K562 (cell line): Measurements from ENCODE around the gene TRIM65.

Experiments
- JUN ChIP-seq, 2 experiments: sonication (generic) in 1 of 2; formaldehyde crosslinking in 1 of 2; IDR thresholded peaks; 2 replicates each; pipeline versions ENCODE4 v1.6.1 to v1.8.0; 2012 to 2022; ENCODE audit warnings: borderline replicate concordance in 2 of 2, mild to moderate bottlenecking in 2 of 2, improper control_type of control experiment in 1 of 2, low read depth in 1 of 2, low read length in 1 of 2, missing genetic modification reagents in 1 of 2
- KLF10 ChIP-seq: fragments of 250-450 bp; sonication (Bioruptor Pico); IDR thresholded peaks from 2 replicates; pipeline ENCODE4 v1.6.1; 2021; ENCODE audit warnings: matching md5 sums
- POLR2AphosphoS5 ChIP-seq: IDR thresholded peaks from 2 replicates; pipeline ENCODE4 v1.6.1; 2011; ENCODE audit warnings: mild to moderate bottlenecking, low read depth, low read length, moderate library complexity; ENCODE audit not compliant: control insufficient read depth, insufficient read depth
- RNF2 ChIP-seq: sonication (generic); IDR thresholded peaks from 2 replicates; pipeline ENCODE4 v1.6.1; 2016
- TRIM24 ChIP-seq, 2 experiments: fragments of 450-650 bp; IDR thresholded peaks; 2 replicates each; pipeline ENCODE4 v1.6.1; 2016
- TRIM28 ChIP-seq: fragments of 450-650 bp; IDR thresholded peaks from 2 replicates; pipeline ENCODE4 v1.6.1; 2017
- TF ChIP-seq, protein P1 (sequence below): fragments of 200-600 bp; sonication (generic); IDR thresholded peaks from one replicate; pipeline ENCODE4 v1.6.1; 2012; ENCODE audit warnings: mild to moderate bottlenecking, low read depth, low read length, inconsistent platforms

DNA sequence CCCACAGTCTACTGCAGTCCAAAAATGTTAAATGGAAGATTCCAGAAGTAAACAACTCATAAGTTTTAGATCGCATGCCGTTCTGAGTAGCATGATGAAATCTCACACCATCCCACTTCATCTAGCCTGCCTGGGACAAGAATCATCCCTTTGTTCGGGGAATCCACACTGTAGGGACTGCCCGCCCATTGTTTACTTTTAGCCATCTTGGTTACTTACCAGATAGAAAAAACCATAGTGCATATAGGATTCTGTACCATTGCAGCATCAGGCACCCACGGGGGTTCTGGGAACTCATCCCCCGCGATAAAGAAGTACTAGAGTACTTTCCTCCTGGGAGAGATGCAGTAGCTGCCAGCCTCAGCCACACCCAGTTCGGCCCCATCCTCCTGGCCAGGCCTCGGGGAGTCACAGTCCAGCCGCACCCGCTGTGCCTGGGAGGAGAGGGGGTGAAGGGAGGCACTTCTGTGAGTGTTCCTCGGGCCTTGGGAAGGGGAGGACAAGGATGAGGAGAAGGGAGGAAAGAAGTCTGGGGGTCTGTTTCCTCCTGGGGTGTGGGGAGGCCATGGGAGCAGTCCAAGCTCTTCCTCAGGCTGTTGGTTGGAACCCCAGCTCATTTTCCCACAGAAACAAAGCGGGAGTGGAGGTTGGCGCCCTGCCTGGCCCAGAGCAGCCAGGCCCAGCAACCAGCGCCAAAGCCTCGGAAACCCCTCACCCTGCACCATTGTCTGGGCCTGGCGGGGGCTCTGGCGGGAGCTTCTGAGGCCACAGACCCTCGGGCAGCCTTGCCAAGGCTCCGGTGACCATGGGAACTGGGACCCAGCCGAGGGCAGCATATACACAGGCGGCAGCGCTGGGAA lies 27.2 kb downstream of the TRIM65 start:
- TF ChIP-seq, protein P1, sequence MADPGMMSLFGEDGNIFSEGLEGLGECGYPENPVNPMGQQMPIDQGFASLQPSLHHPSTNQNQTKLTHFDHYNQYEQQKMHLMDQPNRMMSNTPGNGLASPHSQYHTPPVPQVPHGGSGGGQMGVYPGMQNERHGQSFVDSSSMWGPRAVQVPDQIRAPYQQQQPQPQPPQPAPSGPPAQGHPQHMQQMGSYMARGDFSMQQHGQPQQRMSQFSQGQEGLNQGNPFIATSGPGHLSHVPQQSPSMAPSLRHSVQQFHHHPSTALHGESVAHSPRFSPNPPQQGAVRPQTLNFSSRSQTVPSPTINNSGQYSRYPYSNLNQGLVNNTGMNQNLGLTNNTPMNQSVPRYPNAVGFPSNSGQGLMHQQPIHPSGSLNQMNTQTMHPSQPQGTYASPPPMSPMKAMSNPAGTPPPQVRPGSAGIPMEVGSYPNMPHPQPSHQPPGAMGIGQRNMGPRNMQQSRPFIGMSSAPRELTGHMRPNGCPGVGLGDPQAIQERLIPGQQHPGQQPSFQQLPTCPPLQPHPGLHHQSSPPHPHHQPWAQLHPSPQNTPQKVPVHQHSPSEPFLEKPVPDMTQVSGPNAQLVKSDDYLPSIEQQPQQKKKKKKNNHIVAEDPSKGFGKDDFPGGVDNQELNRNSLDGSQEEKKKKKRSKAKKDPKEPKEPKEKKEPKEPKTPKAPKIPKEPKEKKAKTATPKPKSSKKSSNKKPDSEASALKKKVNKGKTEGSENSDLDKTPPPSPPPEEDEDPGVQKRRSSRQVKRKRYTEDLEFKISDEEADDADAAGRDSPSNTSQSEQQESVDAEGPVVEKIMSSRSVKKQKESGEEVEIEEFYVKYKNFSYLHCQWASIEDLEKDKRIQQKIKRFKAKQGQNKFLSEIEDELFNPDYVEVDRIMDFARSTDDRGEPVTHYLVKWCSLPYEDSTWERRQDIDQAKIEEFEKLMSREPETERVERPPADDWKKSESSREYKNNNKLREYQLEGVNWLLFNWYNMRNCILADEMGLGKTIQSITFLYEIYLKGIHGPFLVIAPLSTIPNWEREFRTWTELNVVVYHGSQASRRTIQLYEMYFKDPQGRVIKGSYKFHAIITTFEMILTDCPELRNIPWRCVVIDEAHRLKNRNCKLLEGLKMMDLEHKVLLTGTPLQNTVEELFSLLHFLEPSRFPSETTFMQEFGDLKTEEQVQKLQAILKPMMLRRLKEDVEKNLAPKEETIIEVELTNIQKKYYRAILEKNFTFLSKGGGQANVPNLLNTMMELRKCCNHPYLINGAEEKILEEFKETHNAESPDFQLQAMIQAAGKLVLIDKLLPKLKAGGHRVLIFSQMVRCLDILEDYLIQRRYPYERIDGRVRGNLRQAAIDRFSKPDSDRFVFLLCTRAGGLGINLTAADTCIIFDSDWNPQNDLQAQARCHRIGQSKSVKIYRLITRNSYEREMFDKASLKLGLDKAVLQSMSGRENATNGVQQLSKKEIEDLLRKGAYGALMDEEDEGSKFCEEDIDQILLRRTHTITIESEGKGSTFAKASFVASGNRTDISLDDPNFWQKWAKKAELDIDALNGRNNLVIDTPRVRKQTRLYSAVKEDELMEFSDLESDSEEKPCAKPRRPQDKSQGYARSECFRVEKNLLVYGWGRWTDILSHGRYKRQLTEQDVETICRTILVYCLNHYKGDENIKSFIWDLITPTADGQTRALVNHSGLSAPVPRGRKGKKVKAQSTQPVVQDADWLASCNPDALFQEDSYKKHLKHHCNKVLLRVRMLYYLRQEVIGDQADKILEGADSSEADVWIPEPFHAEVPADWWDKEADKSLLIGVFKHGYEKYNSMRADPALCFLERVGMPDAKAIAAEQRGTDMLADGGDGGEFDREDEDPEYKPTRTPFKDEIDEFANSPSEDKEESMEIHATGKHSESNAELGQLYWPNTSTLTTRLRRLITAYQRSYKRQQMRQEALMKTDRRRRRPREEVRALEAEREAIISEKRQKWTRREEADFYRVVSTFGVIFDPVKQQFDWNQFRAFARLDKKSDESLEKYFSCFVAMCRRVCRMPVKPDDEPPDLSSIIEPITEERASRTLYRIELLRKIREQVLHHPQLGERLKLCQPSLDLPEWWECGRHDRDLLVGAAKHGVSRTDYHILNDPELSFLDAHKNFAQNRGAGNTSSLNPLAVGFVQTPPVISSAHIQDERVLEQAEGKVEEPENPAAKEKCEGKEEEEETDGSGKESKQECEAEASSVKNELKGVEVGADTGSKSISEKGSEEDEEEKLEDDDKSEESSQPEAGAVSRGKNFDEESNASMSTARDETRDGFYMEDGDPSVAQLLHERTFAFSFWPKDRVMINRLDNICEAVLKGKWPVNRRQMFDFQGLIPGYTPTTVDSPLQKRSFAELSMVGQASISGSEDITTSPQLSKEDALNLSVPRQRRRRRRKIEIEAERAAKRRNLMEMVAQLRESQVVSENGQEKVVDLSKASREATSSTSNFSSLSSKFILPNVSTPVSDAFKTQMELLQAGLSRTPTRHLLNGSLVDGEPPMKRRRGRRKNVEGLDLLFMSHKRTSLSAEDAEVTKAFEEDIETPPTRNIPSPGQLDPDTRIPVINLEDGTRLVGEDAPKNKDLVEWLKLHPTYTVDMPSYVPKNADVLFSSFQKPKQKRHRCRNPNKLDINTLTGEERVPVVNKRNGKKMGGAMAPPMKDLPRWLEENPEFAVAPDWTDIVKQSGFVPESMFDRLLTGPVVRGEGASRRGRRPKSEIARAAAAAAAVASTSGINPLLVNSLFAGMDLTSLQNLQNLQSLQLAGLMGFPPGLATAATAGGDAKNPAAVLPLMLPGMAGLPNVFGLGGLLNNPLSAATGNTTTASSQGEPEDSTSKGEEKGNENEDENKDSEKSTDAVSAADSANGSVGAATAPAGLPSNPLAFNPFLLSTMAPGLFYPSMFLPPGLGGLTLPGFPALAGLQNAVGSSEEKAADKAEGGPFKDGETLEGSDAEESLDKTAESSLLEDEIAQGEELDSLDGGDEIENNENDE, result no peak
- TF ChIP-seq RNF2 (no peak), TRIM28 (no peak), POLR2AphosphoS5 (no peak), KLF10 (no peak), TRIM24 (IDR thresholded peaks at IDR 0.05) (no peak), JUN (IDR thresholded peaks at IDR 0.05; ENCODE audit: borderline replicate concordance, low read depth, low read length) (no peak), JUN (CRISPR knock-in tag; IDR thresholded peaks at IDR 0.05; ENCODE audit: borderline replicate concordance) (no peak)
